ENCODE results near the gene SH2D2A.

The SH2D2A gene

DNA sequence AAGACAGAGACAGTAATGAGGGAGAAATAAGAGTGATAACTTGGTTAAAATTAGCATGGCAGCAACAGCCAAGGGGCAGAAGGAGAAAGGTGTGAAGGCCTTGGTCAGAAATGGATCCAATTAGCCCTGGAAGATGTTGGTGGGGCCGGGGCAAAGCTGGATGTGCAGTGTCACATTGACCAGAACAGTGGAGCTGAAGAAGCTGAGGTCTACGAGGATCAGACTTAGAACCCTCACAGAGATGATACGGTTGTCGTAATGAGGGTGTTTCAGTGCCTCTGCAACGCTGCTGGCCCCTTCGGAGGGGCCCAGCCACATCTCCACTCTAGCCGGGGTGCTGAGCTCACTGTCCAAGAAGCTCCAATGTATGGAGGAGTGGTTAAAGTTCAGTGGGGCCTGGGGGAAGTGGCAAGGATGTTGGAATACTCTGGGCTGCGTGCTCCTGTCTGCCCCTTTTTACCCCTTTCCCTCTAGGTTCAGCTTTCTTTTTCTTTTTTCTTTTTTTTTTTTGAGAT lies 14.2 kb downstream of the SH2D2A start:
- FAIRE-seq, result no peak

DNA sequence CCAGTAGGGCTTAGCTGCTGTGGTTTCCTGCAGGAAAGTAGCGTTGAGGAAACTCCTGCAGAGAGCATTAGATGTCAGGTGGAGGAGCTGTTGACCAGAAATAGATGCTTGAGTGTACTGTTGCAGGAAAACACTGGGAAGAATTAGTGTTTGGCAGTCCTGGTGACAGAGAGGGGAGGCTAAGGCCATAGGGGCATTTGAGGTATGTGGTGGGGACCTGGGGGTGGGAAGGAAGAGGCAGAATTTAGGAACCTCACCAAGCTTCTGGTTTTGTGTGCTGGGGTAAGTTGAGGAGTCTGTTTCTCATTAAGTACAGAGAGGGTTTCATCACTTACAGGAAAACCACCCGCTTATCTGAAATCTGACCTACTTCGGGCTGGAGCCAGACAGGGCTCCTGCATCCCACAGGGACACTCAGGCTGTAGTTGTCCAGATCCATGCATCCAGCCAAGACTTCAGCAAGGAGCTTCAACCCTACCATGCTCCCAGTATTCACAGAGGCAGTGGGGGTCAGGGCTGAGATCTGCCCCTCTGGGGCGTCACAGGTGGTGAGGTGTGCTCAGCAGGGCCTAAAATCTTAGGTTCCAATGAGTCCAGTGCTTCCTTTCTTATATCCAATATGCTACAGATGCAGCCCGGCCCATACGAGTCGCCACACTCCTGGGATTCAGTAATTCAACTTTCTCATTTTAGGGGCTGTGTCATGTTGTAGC lies 15.1 kb downstream of the SH2D2A start:
- no peak for FAIRE-seq

- no peak for FAIRE-seq
These were observed 19.3 kb downstream of the SH2D2A start for GRCh38 chr1:156797212-156797871.

DNA sequence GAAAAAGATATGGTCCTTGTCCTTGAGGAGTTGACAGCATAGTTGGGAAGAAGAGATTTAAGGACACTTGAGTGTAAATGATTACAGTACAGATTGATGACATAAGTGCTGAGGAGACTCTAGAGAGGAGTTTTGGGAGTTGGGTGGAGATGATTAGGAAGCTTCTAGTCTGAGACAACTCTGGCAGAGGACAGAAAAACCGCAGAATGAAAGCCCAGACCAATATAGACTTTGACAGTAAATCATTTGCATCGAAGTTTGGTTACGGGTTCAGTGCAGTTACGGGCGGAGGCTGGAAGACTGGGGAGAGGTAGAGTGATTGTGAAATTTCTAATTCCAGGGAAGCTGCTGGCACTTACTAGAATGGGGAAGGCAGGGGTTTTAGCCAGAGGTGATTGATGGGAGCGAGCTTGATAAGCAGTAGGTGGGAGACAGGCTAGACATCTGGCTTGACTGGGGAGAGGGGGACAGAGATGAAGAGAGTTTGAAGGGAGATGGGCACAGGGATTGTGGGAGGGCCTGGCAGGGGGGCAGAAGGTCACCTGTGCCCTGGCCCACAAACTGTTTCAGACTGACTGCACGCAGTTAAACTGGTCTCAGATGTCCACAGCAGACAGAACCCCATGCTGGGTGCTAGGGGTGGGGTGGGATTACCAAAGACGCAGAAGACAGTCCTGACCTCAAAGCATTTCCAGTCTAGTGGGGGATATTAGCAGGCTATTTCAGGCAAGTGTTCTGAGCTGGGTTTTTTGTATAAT lies 20.1 kb downstream of the SH2D2A start:
- FAIRE-seq, result no peak

GRCh38 chr1:156795787-156796186 lies 20.9 kb downstream of the SH2D2A start:
- no peak for FAIRE-seq

GRCh38 chr1:156795374-156795733 lies 21.3 kb downstream of the SH2D2A start:
- FAIRE-seq, result no peak

DNA sequence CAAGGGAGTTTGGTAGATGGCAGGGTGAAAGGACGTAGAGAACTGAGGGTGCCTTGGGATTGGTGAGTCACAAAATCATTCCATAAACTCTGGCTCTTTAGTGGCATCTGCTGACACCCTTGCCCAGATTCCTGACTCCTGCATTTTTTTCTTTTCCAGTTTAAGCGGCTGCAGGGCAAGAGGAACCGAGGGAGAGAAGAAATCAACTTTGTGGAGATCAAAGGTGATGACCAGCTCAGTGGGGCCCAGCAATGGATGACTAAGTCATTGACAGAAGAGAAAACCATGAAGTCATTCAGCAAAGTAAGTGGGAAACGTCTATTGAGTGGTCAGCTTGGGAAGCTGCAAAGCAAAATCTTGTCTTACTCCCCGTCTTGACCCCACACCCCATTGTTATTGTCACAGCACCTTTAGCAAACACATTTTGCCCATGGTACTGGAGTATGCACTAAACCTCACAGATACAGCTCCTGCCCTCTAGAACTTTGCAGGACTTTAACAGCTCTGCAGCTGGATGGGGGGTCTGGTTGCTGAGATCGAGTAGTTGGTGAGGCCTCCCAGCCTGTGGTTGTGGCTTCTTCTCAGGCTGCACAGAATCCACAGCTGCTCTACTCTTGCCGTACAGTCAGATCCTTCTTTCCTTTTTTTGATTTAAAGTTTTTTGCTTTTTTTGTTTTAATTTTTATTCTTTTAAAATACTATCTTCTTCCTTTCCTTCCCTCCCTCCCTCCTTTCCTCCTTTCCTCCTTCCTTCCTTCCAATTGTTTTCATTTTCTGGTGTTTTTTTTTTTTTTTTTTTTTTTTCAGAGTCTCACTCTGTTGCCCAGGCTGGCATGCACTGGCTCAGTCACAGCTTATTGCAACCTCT lies 21.9 kb downstream of the SH2D2A start:
- FAIRE-seq, result no peak

GRCh38 chr1:156789621-156790318 lies 26.9 kb downstream of the SH2D2A start:
- no peak for FAIRE-seq

- FAIRE-seq, result no peak
These were observed 28.5 kb downstream of the SH2D2A start for GRCh38 chr1:156788136-156788535.

GRCh38 chr1:156786640-156787039 lies 30.0 kb downstream of the SH2D2A start:
- FAIRE-seq, result no peak

GRCh38 chr1:156785458-156785857 lies 31.2 kb downstream of the SH2D2A start:
- no peak for FAIRE-seq

DNA sequence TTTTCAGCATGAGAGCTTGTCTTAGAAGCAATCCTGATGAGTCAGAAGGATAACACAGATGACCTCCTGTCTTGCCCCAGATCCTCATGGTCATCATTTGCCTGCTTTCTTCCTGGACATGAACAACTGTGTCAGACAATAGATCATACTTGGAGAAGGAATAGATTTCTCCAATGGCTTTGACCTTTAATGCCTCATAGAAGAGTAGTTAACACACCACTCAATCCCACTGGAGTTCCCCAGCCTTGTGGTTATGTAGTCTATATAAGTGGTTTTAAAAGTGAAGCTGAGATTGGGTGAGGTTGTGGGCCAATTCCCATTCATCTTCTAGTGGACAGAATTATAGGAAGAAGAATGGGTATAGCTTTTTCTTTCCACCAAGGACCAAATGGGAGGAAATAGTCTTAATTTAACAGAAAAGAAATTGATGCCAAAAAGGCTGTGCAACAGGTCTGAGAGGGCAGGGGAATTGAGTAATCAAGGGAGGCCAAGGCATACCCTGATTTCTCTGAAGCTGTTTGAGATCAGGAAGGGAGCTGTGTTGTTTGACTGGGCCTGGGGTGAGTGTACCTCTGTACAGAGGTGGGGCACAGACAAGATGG lies 35.0 kb downstream of the SH2D2A start:
- no peak for FAIRE-seq

GRCh38 chr1:156777573-156777972 lies 39.1 kb downstream of the SH2D2A start:
- no peak for FAIRE-seq

GRCh38 chr1:156776942-156777341 lies 39.7 kb downstream of the SH2D2A start:
- no peak for FAIRE-seq

- FAIRE-seq, result no peak
These were observed 40.8 kb downstream of the SH2D2A start for GRCh38 chr1:156775799-156776198.

DNA sequence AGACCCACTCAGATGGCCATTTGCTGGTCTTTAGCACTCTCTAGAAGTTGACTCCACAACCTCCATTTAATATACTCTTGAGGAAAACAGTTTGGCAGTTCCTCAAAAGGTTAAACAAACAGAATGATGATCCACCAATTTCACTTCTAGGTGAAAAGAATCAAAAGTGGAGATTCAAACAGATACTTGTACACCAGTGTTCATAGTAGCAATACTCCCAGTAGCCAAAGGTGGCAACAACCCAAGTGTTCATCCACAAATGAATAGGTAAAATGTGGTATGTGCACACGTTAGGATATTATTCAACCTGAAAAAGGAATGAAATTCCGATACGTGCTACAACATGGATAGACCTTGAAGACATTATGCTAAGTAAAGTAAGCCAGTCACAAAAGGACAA lies 43.0 kb downstream of the SH2D2A start:
- no peak for FAIRE-seq

DNA sequence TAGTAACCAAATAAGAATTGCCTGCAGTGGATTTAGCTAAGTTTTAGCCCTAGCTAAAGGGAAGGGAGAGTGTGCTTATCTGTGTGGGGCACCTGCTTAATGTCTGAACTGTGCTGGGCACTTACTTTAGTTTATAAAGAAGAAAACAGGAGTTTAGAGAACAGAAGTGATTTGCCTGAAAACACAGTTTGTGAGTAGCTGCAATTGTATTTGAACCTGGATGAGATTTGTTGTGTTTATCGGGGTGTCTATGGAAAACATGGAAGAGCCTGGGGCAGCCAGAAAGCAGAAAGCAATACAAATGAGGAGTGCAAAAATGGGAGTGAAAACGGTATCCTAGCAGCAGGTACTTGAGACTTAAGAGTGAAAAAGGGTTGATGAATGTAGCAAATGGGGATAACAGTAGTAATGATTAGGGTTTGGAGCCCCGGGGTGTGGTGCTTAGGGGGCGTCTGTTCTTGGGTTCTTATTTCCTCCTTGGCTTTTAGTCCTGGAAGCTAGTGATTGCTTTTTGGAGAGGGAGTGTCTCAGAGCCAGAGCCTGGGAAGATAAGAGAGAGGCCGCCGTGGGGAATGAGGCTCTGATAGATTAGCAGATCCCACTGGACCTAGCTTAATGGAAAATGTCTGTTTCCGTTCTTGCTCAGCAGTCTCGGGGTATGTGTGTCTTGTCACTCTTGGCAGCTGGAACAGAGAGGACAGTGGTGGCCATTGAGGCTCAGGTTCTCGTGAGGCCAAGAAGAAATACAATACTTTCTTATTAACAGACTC lies 43.7 kb downstream of the SH2D2A start:
- no peak for FAIRE-seq

DNA sequence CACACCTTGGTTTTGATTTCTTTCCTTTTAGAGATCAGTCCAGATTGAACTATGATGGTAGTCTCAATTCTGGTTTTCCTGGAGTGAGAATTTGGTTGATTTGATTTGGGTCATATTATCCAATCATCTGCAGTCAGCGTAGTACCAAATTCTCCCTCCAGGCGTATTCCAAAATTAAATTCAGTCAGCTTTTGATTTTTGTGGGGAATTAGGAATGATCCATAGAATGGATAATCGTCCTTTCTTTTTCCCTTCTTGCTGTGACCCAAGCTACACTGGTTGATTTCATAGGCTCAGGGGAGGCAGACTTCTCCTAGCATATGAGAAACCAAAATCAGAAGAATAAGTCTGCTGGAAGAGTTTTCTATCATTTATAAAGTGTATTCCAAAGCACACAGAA lies 44.4 kb downstream of the SH2D2A start:
- FAIRE-seq, result no peak

DNA sequence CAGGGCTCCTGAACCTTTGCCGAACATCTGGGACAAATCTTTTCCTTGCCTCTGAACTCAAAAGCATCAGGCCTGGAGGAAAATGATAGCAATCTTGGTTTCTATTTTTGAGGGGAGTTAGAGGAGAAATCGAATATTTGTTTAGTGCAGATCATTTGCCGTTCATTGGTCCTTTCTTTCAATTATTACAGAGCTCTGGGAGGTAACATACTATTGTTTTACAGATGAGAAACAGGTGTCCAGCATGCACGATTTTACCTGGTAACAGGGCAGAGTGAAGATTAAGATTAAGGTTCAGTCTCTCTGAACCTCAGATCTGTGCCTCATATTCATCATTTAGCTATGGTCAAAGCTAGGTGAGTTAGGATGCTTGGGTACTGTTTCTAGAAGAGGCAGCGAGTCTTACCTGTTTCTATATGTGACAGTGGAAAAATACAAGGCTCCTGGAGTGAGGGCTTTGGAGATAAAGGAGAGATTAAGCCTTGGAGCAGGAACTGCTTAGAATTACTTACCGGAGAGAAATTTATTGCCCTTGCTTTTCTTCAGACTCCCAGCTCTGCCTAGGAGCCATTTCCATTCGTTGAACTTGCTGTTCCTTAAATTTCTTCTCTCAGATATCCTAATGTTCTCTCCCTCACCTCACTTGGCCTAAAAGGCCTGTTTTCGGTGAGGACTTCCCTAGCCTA lies 47.9 kb downstream of the SH2D2A start:
- no peak for FAIRE-seq
